AG08395 (cell line): Measurements from ENCODE around the gene PHF2.
A peak's percentile ranks its signal among the peaks of the same experiment; 100 is the strongest.

ENCODE experiments used
- DNase-seq: peaks from one replicate; pipeline ENCODE4 v3.0.0; 2012; ENCODE audit warnings: mixed read lengths, low spot score

PHF2 gene

GRCh38 chr9:93630806-93631411, 54.5 kb downstream of the PHF2 start:
- no peak for DNase-seq

GRCh38 chr9:93633492-93634221, 57.3 kb downstream of the PHF2 start:
- no peak for DNase-seq

- no peak for DNase-seq
Observed at GRCh38 chr9:93634311-93635185, 58.2 kb downstream of the PHF2 start.

GRCh38 chr9:93635186-93636107, 59.1 kb downstream of the PHF2 start:
- no peak for DNase-seq

GRCh38 chr9:93636172-93636661, 59.8 kb downstream of the PHF2 start:
- no peak for DNase-seq

- DNase-seq = no peak
Observed at GRCh38 chr9:93636667-93637066, 60.3 kb downstream of the PHF2 start.

GRCh38 chr9:93637886-93638285, 61.5 kb downstream of the PHF2 start:
- DNase-seq = no peak

GRCh38 chr9:93640027-93640426, 63.6 kb downstream of the PHF2 start:
- no peak for DNase-seq

- DNase-seq = peak; percentile 88
Observed at GRCh38 chr9:93642961-93643360, 66.6 kb downstream of the PHF2 start.

GRCh38 chr9:93644397-93645088, 68.2 kb downstream of the PHF2 start:
- no peak for DNase-seq

- no peak for DNase-seq
Observed at GRCh38 chr9:93645149-93645889, 68.9 kb downstream of the PHF2 start.

GRCh38 chr9:93645921-93646639, 69.7 kb downstream of the PHF2 start:
- DNase-seq = no peak

- no peak for DNase-seq
Observed at GRCh38 chr9:93646640-93647178, 70.3 kb downstream of the PHF2 start.

GRCh38 chr9:93648181-93648580, 71.8 kb downstream of the PHF2 start:
- DNase-seq = no peak

GRCh38 chr9:93648836-93649235, 72.5 kb downstream of the PHF2 start:
- no peak for DNase-seq

GRCh38 chr9:93649610-93650261, 73.4 kb downstream of the PHF2 start:
- no peak for DNase-seq

- no peak for DNase-seq
Observed at GRCh38 chr9:93650448-93650847, 74.1 kb downstream of the PHF2 start.

- DNase-seq = no peak
Observed at GRCh38 chr9:93651521-93651950, 75.2 kb downstream of the PHF2 start.
